Adipose tissue (tissue), 3 donors: ENCODE results near the gene NUDT13. TPM values are rescaled to one million over a fixed set of nuclear protein-coding genes. Genes with fewer than 3 reads are reported as not detected.
"Not testable (repeated sequence)": the region's sequence is repeated elsewhere in the genome, so short reads cannot be mapped to it uniquely, and the experiment has no call there.

ENCODE experiments used
- H3K27ac ChIP-seq: one replicate; pipeline ENCODE4 v1.5.1; 2013; ENCODE audit warnings: low read depth, low read length
- WGBS, 3 donors: extraction: QIAGEN DNeasy Blood & Tissue Kit; methylation state at CpG; one replicate each; pipeline ENCODE4 v1.1.7; 2013; 5-methylcytosine and 5-hydroxymethylcytosine counted together
- polyA plus RNA-seq, 3 donors: library from polyadenylated mRNA; stranded (reverse); fragments of 200-250 nt; gene quantifications; one replicate each; pipeline ENCODE4 v1.2.3, GENCODE V29; 2013
- donor health status: healthy with polysubstance abuse.
- donor health status: Bipolar disorder and iron deficiency.
- donor health status: healthy.

NUDT13 gene
- polyA plus RNA-seq, 3 donors = 1.6 to 9.9 (median 1.7) TPM

GRCh38 chr10:73096449-73097304, 13.6 kb upstream of the NUDT13 start, which contains the start of gene P4HA1:
P4HA1 (minus strand) TSS chr10:73096866; CDS start chr10:73074883, 21,983 bp downstream.
- H3K27ac ChIP-seq = peak within 1 kb of the TSS; percentile 21
- 0% methylated on average over 63 to 75 of the region's 75 CpGs for WGBS, 3 donors

- H3K27ac ChIP-seq = no peak overlapping the region
- 29 to 51% (median 49%) methylated on average over 4 of the region's 4 CpGs for WGBS, 3 donors
Measured at GRCh38 chr10:73097305-73097670, 13.0 kb upstream of the NUDT13 start.

- WGBS, 3 donors = 63 to 86% (median 83%) methylated on average over 1 of the region's 1 CpG
- no peak overlapping the region for H3K27ac ChIP-seq
Measured at GRCh38 chr10:73099141-73099540, 11.1 kb upstream of the NUDT13 start.

GRCh38 chr10:73106301-73106700, 4.0 kb upstream of the NUDT13 start:
- 95 to 97% (median 96%) methylated on average over 3 of the region's 3 CpGs for WGBS, 3 donors
- no peak overlapping the region for H3K27ac ChIP-seq

- WGBS, 3 donors = 85 to 98% (median 96%) methylated on average over 4 of the region's 4 CpGs
- not testable (repeated sequence) for H3K27ac ChIP-seq
Measured at GRCh38 chr10:73109248-73109652, 1.0 kb upstream of the NUDT13 start.

- H3K27ac ChIP-seq = not testable (repeated sequence)
- WGBS, 3 donors = 95 to 97% (median 95%) methylated on average over 13 of the region's 13 CpGs
Measured at GRCh38 chr10:73112032-73112431, 1.8 kb downstream of the NUDT13 start.

GRCh38 chr10:73113551-73113950, 3.3 kb downstream of the NUDT13 start:
- H3K27ac ChIP-seq = no peak overlapping the region
- WGBS, 3 donors = 56 to 84% (median 69%) methylated on average over 1 of the region's 1 CpG

- no peak overlapping the region for H3K27ac ChIP-seq
- 96 to 100% (median 96%) methylated on average over 1 of the region's 1 CpG for whole genome bisulfite sequencing, 3 donors
Measured at GRCh38 chr10:73116017-73116416, 5.8 kb downstream of the NUDT13 start.

GRCh38 chr10:73117976-73118743, 7.9 kb downstream of the NUDT13 start:
- WGBS, 3 donors = 63 to 68% (median 65%) methylated on average over 5 of the region's 5 CpGs
- no peak overlapping the region for H3K27ac ChIP-seq

- 42 to 96% (median 92%) methylated on average over 1 of the region's 1 CpG for WGBS, 3 donors
- no peak overlapping the region for H3K27ac ChIP-seq
Measured at GRCh38 chr10:73119457-73119856, 9.2 kb downstream of the NUDT13 start.

GRCh38 chr10:73119952-73120351, 9.7 kb downstream of the NUDT13 start:
- 66 to 95% (median 94%) methylated on average over 4 of the region's 4 CpGs for WGBS, 3 donors
- H3K27ac ChIP-seq = no peak overlapping the region

GRCh38 chr10:73126343-73126742, 16.1 kb downstream of the NUDT13 start:
- WGBS, 3 donors = 94 to 100% (median 97%) methylated on average over 2 of the region's 2 CpGs
- no peak overlapping the region for H3K27ac ChIP-seq

- 49 to 62% (median 62%) methylated on average over 2 of the region's 2 CpGs for WGBS, 3 donors
- H3K27ac ChIP-seq = no peak overlapping the region
Measured at GRCh38 chr10:73131301-73131700, 21.0 kb downstream of the NUDT13 start.

- no peak overlapping the region for H3K27ac ChIP-seq
- WGBS, 3 donors = 87 to 98% (median 96%) methylated on average over 2 of the region's 2 CpGs
Measured at GRCh38 chr10:73131913-73132686, 21.8 kb downstream of the NUDT13 start.

- 92 to 95% (median 93%) methylated on average over 3 of the region's 3 CpGs for WGBS, 3 donors
- no peak overlapping the region for H3K27ac ChIP-seq
Measured at GRCh38 chr10:73134727-73135126, 24.5 kb downstream of the NUDT13 start.

GRCh38 chr10:73136627-73137026, 26.4 kb downstream of the NUDT13 start:
- WGBS, 3 donors = 89 to 95% (median 89%) methylated on average over 2 of the region's 2 CpGs
- H3K27ac ChIP-seq = no peak overlapping the region

GRCh38 chr10:73139251-73139650, 29.0 kb downstream of the NUDT13 start:
- H3K27ac ChIP-seq = no peak overlapping the region
- 53 to 68% (median 59%) methylated on average over 2 of the region's 2 CpGs for WGBS, 3 donors

- WGBS, 3 donors = 87 to 91% (median 91%) methylated on average over 3 of the region's 3 CpGs
- H3K27ac ChIP-seq = no peak overlapping the region
Measured at GRCh38 chr10:73141603-73142002, 31.3 kb downstream of the NUDT13 start.
